ENCODE data around the gene SLC6A12. TPM values are rescaled to one million over a fixed set of nuclear protein-coding genes. Genes with fewer than 3 reads are reported as not detected.

The SLC6A12 gene
- polyA plus RNA-seq, 1 experiment: 0.12 TPM

DNA sequence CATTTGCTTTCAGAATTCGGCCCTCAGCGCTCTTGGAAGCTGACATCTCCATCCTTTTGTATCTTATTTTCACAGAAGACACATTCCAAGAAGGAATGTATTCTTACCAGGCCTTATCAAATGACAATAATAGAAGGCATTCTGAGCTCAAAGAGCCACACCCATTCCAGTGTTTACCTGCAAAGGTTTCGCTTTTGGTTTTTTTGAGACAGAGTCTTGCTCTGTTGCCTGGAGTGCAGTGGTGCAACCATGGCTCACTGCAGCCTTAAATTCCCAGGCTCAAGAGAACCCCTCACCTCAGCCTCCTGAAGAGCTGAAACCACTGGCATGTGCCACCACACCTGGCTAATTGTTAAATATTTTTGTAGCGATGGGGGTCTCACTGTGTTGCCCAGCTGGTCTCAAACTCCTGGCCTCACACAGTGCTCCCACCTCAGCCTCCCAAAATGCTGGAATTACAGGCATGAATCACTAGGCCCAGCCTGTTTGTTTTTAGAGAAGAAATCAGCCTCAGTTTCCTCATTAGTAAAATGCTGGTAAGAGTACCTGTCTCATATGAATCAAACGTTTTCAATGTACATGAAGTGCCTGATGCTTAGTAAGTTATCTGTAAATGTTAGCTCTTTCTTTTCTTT, 69.2 kb downstream of the SLC6A12 start:
- Histone ChIP-seq H3K9me3 (ENCODE audit: control insufficient read depth, insufficient read depth, low read length) (no peaks in the 10 kb centered on the region), H3K27me3 (ENCODE audit: control insufficient read depth, insufficient read depth, low read length) (peaks cover 28% of the 10 kb centered on the region), H3K27ac (ENCODE audit: low read depth, low read length) (no peak overlapping the region), H3K4me3 (ENCODE audit: low read depth, low read length) (no peak overlapping the region)
- no peak for DNase-seq (ENCODE audit: low read depth, low spot score)
- TF ChIP-seq, protein P1, sequence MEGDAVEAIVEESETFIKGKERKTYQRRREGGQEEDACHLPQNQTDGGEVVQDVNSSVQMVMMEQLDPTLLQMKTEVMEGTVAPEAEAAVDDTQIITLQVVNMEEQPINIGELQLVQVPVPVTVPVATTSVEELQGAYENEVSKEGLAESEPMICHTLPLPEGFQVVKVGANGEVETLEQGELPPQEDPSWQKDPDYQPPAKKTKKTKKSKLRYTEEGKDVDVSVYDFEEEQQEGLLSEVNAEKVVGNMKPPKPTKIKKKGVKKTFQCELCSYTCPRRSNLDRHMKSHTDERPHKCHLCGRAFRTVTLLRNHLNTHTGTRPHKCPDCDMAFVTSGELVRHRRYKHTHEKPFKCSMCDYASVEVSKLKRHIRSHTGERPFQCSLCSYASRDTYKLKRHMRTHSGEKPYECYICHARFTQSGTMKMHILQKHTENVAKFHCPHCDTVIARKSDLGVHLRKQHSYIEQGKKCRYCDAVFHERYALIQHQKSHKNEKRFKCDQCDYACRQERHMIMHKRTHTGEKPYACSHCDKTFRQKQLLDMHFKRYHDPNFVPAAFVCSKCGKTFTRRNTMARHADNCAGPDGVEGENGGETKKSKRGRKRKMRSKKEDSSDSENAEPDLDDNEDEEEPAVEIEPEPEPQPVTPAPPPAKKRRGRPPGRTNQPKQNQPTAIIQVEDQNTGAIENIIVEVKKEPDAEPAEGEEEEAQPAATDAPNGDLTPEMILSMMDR (IDR thresholded peaks at IDR 0.05; ENCODE audit: low read depth, low read length): no peak
- ChIA-PET CTCF (no interaction called here), POLR2A (no interaction called here)

DNA sequence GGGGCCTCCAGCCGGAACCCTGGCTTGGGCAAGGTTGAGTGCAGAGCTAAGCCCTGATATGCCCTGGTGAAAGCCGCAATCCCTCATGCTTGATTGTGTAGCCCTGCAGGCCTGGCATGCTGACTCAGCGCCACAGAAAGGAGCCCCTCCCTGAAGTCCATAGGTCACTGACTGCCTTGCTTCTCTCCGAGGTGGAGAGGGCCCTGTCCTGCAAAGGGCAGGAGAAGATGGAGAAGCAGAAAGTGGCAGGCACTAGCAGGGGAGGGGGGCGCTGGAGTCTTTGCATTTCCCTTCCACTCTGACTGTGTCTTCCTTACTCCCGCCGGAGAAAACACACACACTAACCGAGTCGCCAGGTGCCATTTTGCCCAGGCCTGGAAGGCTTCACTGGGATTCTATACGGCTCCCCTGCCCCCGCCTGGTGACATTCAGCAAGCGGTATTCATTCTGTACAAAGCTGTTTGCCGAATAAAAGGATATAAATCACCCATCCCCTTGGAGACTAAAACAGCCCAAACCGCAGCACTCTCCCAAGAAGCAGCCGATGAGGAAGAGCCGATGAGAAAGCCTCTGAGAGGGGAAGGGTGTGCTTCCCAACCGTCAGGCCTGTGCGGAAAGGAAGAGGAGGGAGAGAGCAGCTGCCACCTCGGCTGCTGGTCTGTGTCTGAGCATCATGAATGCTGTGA, 69.8 kb downstream of the SLC6A12 start:
- Histone ChIP-seq H3K9me3 (ENCODE audit: control insufficient read depth, insufficient read depth, low read length) (no peaks in the 10 kb centered on the region; the same call in 1 of the 2 replicates), H3K4me3 (ENCODE audit: low read depth, low read length) (no peak overlapping the region), H3K27ac (ENCODE audit: low read depth, low read length) (no peak overlapping the region), H3K27me3 (ENCODE audit: control insufficient read depth, insufficient read depth, low read length) (peaks cover 31% of the 10 kb centered on the region)
- ChIA-PET CTCF (no interaction called here), POLR2A (no interaction called here)
- TF ChIP-seq, protein P1 (IDR thresholded peaks at IDR 0.05; ENCODE audit: low read depth, low read length): no peak
- no peak for DNase-seq (ENCODE audit: low read depth, low spot score)

DNA sequence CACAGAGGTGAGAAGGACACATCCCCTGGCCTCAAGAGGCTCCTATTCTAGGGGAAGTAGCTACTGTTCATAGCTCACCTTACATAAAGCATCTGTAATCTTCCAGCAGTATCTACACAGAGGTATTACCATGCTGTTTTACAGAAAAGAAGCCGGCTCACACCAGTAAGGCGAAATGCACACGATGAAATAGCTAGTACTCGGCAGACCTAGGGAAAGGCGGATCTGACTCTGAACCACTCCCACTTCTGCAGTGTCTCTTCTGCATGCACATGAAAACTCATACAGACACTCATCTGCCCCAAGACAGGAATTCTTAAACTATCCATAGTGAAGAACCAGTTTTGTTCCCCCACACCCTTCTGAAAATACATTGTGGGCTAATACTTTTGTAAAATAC, 73.8 kb downstream of the SLC6A12 start:
- ChIA-PET POLR2A (no interaction called here), CTCF (interaction anchor here (1.4 kb wide), 1 partner anchor 12 kb away, joined by 3 read pairs; no protein-coding TSS in a partner anchor)

More for the DNA sequence above, 73.8 kb downstream of the SLC6A12 start:
- H3K9me3 ChIP-seq (ENCODE audit: control insufficient read depth, insufficient read depth, low read length): peaks cover 5% of the 10 kb centered on the region; the same call in 1 of the 2 replicates
- DNase-seq (ENCODE audit: low read depth, low spot score): no peak
- H3K27me3 ChIP-seq (ENCODE audit: control insufficient read depth, insufficient read depth, low read length): peaks cover 38% of the 10 kb centered on the region
- TF ChIP-seq, protein P1 (IDR thresholded peaks at IDR 0.05; ENCODE audit: low read depth, low read length): no peak
- H3K27ac ChIP-seq (ENCODE audit: low read depth, low read length): no peak overlapping the region
- no peak overlapping the region for H3K4me3 ChIP-seq (ENCODE audit: low read depth, low read length)

Other genes with a start within 250 kb of the SLC6A12 start
- 0.47 and 0.71 TPM in 2 replicates for gene IQSEC3, start 147.4 kb downstream of the SLC6A12 start, polyA plus RNA-seq (2011; rRNA removed)
- not detected in 2 replicates for gene SLC6A13, start 48.7 kb upstream of the SLC6A12 start, polyA plus RNA-seq (2011; rRNA removed)
- gene KDM5A, start 175.2 kb upstream of the SLC6A12 start, polyA plus RNA-seq (2011; rRNA removed): 28.1 and 33.9 TPM in 2 replicates
- 5.6 and 7.3 TPM in 2 replicates for gene CCDC77, start 187.5 kb upstream of the SLC6A12 start, polyA plus RNA-seq (2011; rRNA removed)
- not detected in 2 replicates for gene B4GALNT3, start 245.8 kb upstream of the SLC6A12 start, polyA plus RNA-seq (2011; rRNA removed)

Data from AG04450 (cell line).